OCI-LY3 (cell line): ENCODE results near the gene VDAC1.

Source experiments
- H2AFZ ChIP-seq: fragments of 200-600, 300-600 bp; shearing (Covaris generic); 2 replicates; pipeline ENCODE4 v1.6.0; 2014; ENCODE audit warnings: antibody characterized with exemption, low read depth, low read length
- H3K27ac ChIP-seq: fragments of 200-600, 300-600 bp; sonication (generic); 2 replicates; pipeline ENCODE4 v1.5.1; 2014; ENCODE audit warnings: mild to moderate bottlenecking, low read length, moderate library complexity, mixed read lengths
- H3K27me3 ChIP-seq: fragments of 200-600, 300-600 bp; sonication (generic); 2 replicates; pipeline ENCODE4 v1.6.1; 2014; ENCODE audit warnings: low read depth, low read length, mixed read lengths
- H3K36me3 ChIP-seq: fragments of 200-600, 300-600 bp; sonication (generic); replicated peaks from 2 replicates; pipeline ENCODE3; 2014; ENCODE audit warnings: low read depth, low read length, mixed read lengths
- H3K4me1 ChIP-seq: fragments of 300-600, 200-600 bp; sonication (generic); 2 replicates; pipeline ENCODE4 v1.6.1; 2014; ENCODE audit warnings: low read length, mixed read lengths
- H3K4me2 ChIP-seq: fragments of 200-600, 300-600 bp; sonication (generic); 2 replicates; pipeline ENCODE4 v1.6.1; 2014; ENCODE audit warnings: low read length, mixed read lengths
- H3K4me3 ChIP-seq: fragments of 300-600, 200-600 bp; sonication (generic); 2 replicates; pipeline ENCODE4 v1.5.1; 2014; ENCODE audit warnings: antibody characterized with exemption, mild to moderate bottlenecking, low read length, moderate library complexity
- H3K79me2 ChIP-seq: fragments of 300-600, 200-600 bp; shearing (Covaris generic); 2 replicates; pipeline ENCODE4 v1.6.1; 2014; ENCODE audit warnings: mild to moderate bottlenecking, low read length, mixed read lengths
- H3K9ac ChIP-seq: fragments of 300-600, 200-600 bp; shearing (Covaris generic); 2 replicates; pipeline ENCODE4 v1.6.0; 2014; ENCODE audit warnings: mild to moderate bottlenecking, low read length, moderate library complexity
- H3K9me3 ChIP-seq: fragments of 200-600, 300-600 bp; shearing (Covaris generic); 2 replicates; pipeline ENCODE4 v1.6.1; 2014; ENCODE audit warnings: low read length, mixed read lengths; ENCODE audit not compliant: insufficient read depth
- H4K20me1 ChIP-seq: fragments of 200-600, 300-600 bp; sonication (generic); 2 replicates; pipeline ENCODE4 v1.6.1; 2016; ENCODE audit warnings: low read length, mixed read lengths; ENCODE audit not compliant: insufficient read depth
- CTCF ChIP-seq: fragments of 200-600, 300-600 bp; sonication (generic); IDR thresholded peaks from 2 replicates; pipeline ENCODE4 v1.5.1; 2014; ENCODE audit warnings: antibody characterized with exemption, low read length, low read depth
- EZH2phosphoT487 ChIP-seq: fragments of 200-600 bp; shearing (Covaris generic); IDR thresholded peaks from 2 replicates; pipeline ENCODE4 v1.6.1; 2018; ENCODE audit warnings: antibody characterized with exemption, mixed run types, low read depth

The VDAC1 gene

DNA sequence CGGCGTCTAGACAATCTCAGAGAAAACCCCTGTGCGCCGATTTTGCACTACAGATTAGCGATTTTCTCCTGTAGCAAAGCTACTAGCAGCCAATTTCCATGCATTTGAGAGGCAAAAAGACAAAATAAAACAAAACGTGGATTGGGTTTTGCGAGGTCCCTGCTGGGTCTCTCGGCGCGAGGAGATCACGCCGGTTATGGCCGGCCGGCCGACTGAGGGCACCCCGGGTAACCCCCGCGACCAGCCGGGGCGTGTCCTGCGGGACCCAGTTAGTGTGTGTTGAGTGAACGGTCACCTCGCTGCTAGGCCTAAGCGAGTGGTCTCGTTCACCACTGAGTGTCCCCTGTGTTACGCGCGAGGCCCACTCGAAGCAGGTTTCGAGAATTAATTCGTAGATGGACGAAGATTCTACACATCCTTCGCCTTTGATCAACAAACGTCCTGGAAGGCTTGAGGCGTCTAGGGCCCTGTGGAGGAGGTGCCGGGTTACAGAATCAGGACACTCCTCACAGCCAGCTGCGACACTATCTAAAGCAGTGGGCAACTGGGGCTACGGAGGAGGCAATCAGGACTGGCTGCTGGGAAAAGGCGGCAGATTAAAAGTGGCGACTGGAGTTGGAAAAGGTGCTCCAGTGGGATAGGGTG is 764 bp upstream of the VDAC1 start:
- no peak overlapping the region for H2AFZ ChIP-seq
- H3K36me3 ChIP-seq: peaks cover 21% of the 10 kb centered on the region
- peak overlapping the region; percentile 87 for H3K9ac ChIP-seq

DNA sequence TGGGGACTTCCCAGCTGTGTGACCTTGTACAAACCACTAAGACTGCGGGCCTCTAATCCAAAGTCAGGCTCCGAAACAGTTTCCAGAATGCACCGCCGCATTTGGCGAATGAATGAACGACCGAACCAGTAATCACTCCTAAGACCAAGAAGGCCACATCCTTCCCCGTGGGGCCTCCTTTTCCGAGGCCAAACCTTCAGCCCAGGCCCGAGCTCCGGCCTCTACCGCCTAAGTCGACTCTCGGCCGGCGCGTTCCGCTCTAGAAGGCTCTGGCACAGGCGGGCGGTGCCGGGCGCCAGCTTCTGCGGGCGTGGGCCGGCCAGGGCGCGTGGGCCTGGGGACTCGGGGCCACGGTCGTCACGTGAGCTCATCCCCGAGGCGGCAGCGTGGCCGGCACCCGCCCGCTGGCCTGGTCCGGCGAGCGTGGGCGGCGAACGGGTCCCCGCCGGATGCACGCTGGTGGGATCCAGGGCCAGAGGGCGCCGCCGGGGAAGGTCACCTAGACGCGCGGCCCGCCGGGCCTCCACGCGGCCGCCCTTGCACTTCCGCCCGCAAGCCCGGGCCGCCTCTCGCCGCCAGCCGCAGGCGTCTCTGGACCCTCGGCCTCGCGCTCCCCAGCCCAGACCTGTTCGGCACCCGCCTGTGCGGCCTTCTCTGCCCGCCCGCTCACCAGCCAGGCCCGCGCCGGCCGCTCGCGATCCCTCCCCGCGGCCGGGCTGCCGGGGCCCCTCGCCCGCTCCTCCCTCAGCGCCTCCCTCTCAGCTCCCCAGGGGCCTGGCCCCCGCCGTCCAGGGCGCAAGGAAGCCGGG is 754 bp downstream of the VDAC1 start:
- Histone ChIP-seq H3K27me3 (no peaks in the 10 kb centered on the region), H4K20me1 (peaks cover 41% of the 10 kb centered on the region), H3K36me3 (peaks cover 24% of the 10 kb centered on the region), H3K9ac (peak overlapping the region; percentile 96), H3K9me3 (no peaks in the 10 kb centered on the region), H3K4me3 (peak overlapping the region; percentile 96), H3K4me1 (peaks cover 21% of the 10 kb centered on the region), H3K79me2 (peaks cover 71% of the 10 kb centered on the region), H2AFZ (no peak overlapping the region), H3K4me2 (peak overlapping the region; percentile 100), H3K27ac (peak overlapping the region; percentile 73)
- no peak for TF ChIP-seq EZH2phosphoT487
- no peak for TF ChIP-seq CTCF

More for the DNA sequence above, 764 bp upstream of the VDAC1 start:
- peaks cover 26% of the 10 kb centered on the region for H4K20me1 ChIP-seq
- H3K9me3 ChIP-seq: no peaks in the 10 kb centered on the region
- peak overlapping the region; percentile 96 for H3K4me3 ChIP-seq
- H3K79me2 ChIP-seq: peaks cover 56% of the 10 kb centered on the region
- no peaks in the 10 kb centered on the region for H3K27me3 ChIP-seq
- peak overlapping the region; percentile 82 for H3K4me2 ChIP-seq
- peak overlapping the region; percentile 50; the same call in 1 of the 2 replicates for H3K27ac ChIP-seq
- TF ChIP-seq EZH2phosphoT487 (no peak), CTCF (no peak)
- peaks cover 21% of the 10 kb centered on the region for H3K4me1 ChIP-seq

DNA sequence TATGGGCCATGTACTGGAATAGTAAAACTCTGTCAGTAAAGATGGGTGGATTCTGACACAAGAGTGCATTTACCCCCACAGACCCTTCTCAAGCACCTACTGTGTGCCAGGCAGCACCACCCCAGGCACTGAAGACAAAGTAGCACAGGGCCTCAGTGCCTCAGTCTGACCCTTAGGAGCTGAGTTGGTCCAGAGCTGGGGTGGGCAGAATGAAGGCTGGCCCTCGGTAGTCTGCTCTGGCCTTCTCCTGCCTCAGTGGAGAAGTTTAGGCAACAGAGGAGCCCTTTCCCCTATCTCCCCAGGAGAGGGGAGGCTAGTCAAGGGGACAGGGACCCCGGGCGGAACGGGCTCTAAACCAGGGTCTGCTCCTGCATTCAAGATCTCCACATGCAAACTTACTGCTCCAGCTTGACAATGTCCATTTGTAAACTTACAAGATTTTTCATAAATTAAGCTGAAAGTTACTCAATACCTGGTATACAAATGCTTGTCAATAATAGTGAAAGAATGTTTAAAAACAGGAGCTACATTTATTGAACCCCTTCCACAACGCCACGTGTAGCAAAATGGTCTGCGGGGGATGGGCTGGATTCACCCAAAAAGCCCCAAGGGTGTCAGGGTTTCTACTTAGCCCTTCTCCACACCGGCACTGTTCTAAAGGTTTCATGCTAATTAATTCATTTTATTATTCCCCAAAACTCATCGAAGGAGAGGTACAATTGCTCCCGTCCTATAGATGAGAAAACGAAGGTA is 1.5 kb downstream of the VDAC1 start:
- peaks cover 24% of the 10 kb centered on the region for H3K36me3 ChIP-seq

More for the DNA sequence above, 1.5 kb downstream of the VDAC1 start:
- Histone ChIP-seq H3K9ac (peak overlapping the region; percentile 96), H3K79me2 (peaks cover 79% of the 10 kb centered on the region), H2AFZ (no peak overlapping the region), H3K4me3 (peak overlapping the region; percentile 96), H3K4me1 (peaks cover 21% of the 10 kb centered on the region), H3K27me3 (no peaks in the 10 kb centered on the region), H3K27ac (peak overlapping the region; percentile 73), H3K4me2 (peak overlapping the region; percentile 100), H3K9me3 (no peaks in the 10 kb centered on the region), H4K20me1 (peaks cover 48% of the 10 kb centered on the region)
- TF ChIP-seq EZH2phosphoT487 (no peak), CTCF (no peak)
